HEK293T (cell line): Measurements from ENCODE around the gene PRDM11.

Experiments used
- CTCF ChIA-PET: fragments of 350-600 bp; formaldehyde crosslinking; extraction: SDS; loops from one replicate; lab custom pipeline; 2021; ENCODE audit warnings: antibody characterized with exemption, inconsistent platforms; lab: Yijun Ruan, JAX
- POLR2A ChIA-PET: fragments of 350-600 bp; formaldehyde crosslinking; extraction: SDS; loops from one replicate; lab custom pipeline; 2020; ENCODE audit warnings: antibody characterized with exemption, inconsistent platforms; lab: Yijun Ruan, JAX
- DNase-seq: peaks from one replicate; pipeline ENCODE4 v3.0.0; 2012; ENCODE audit warnings: mixed read lengths; ENCODE audit errors: extremely low spot score
- ARNT ChIP-seq: fragments of 450-650 bp; IDR thresholded peaks from 2 replicates; pipeline ENCODE4 v1.6.1; 2017; ENCODE audit warnings: mild to moderate bottlenecking
- BHLHE40 ChIP-seq: fragments of 450-650 bp; IDR thresholded peaks from 2 replicates; pipeline ENCODE4 v1.6.1; 2016; ENCODE audit warnings: mild to moderate bottlenecking, moderate library complexity, borderline replicate concordance
- CTBP1 ChIP-seq: fragments of 450-650 bp; IDR thresholded peaks from 2 replicates; pipeline ENCODE4 v1.6.1; 2016; ENCODE audit warnings: borderline replicate concordance
- ELF4 ChIP-seq: fragments of 450-650 bp; IDR thresholded peaks from 2 replicates; pipeline ENCODE4 v1.6.1; 2017; ENCODE audit warnings: antibody characterized with exemption
- FOXA1 ChIP-seq: fragments of 450-650 bp; IDR thresholded peaks from 2 replicates; pipeline ENCODE4 v1.6.1; 2016; ENCODE audit warnings: mild to moderate bottlenecking
- FOXK2 ChIP-seq: fragments of 450-650 bp; IDR thresholded peaks from 2 replicates; pipeline ENCODE4 v1.6.1; 2016; ENCODE audit warnings: mild to moderate bottlenecking
- FOXM1 ChIP-seq: fragments of 450-650 bp; IDR thresholded peaks from 2 replicates; pipeline ENCODE4 v1.6.1; 2017; ENCODE audit warnings: mild to moderate bottlenecking, borderline replicate concordance
- HDGF ChIP-seq: fragments of 450-650 bp; IDR thresholded peaks from 2 replicates; pipeline ENCODE4 v1.6.1; 2017; ENCODE audit warnings: antibody characterized with exemption, borderline replicate concordance
- L3MBTL2 ChIP-seq: fragments of 450-650 bp; conservative IDR thresholded peaks from 2 replicates; pipeline ENCODE4 v1.6.1; 2016; ENCODE audit warnings: mild to moderate bottlenecking
- LEF1 ChIP-seq: fragments of 450-650 bp; IDR thresholded peaks from 2 replicates; pipeline ENCODE4 v1.6.1; 2017; ENCODE audit warnings: mild to moderate bottlenecking, borderline replicate concordance
- NFRKB ChIP-seq: fragments of 450-650 bp; IDR thresholded peaks from 2 replicates; pipeline ENCODE4 v1.6.1; 2016; ENCODE audit warnings: mild to moderate bottlenecking, moderate library complexity
- PKNOX1 ChIP-seq: fragments of 450-650 bp; IDR thresholded peaks from 2 replicates; pipeline ENCODE4 v1.6.1; 2016
- SP1 ChIP-seq: fragments of 450-650 bp; IDR thresholded peaks from 2 replicates; pipeline ENCODE4 v1.6.1; 2017
- SUZ12 ChIP-seq: fragments of 450-650 bp; IDR thresholded peaks from 2 replicates; pipeline ENCODE4 v1.6.1; 2016; ENCODE audit warnings: mild to moderate bottlenecking
- TARDBP ChIP-seq: fragments of 450-650 bp; IDR thresholded peaks from 2 replicates; pipeline ENCODE4 v1.6.1; 2016
- ZNF384 ChIP-seq: fragments of 450-650 bp; IDR thresholded peaks from 2 replicates; pipeline ENCODE4 v1.6.1; 2016

PRDM11 gene

DNA sequence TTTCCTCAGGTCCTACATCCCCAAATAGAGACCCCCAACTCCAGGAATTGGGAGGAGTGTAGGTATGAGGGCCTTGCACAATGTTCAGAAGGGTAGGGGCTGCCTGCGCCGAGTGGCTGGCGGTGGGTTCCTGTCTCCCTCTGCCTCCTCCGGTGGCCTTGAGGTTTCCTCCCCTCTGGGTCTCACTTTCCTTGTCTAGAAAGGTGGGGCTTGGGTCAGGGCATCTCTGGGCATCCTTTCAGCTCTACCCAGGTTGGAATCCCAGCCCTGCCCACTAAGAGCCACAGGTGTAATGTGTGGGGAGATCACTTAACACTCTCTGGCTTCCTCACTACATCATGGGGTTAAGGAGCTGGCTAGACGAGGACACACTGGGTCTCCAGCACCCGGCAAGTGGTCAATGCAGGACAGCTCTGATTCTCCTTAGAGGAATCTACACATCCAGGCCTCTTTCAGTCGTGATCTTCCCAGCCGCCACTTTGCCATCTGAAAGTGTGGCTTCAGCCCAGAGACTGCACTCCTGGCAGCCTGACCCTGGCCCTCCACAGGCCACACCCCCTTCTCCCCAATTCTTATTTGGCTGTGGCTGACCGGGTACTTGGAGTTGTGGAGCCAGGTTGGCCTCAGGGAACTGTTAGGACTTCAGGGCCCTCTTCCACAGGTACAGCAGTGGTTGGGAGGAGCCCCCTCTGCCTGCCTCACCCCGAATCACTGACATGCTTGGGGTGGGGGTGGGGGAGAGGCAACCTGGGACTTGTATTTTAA is 22.1 kb downstream of the PRDM11 start:
- TF ChIP-seq ELF4: no peak
- no peak for TF ChIP-seq PKNOX1
- CTCF ChIA-PET: interaction anchor here (0.6 kb wide), 1 partner anchor 16 kb away, joined by 3 read pairs; no protein-coding TSS in a partner anchor
- POLR2A ChIA-PET: no interaction called here
- DNase-seq: no peak

GRCh38 chr11:45169310-45170072 is 23.1 kb downstream of the PRDM11 start:
- TF ChIP-seq SP1: no peak
- no peak for TF ChIP-seq ZNF384
- TF ChIP-seq L3MBTL2: no peak
- no peak for TF ChIP-seq HDGF
- no peak for TF ChIP-seq CTBP1
- TF ChIP-seq FOXM1: no peak
- no peak for TF ChIP-seq PKNOX1
- no peak for TF ChIP-seq TARDBP
- TF ChIP-seq ARNT: no peak
- TF ChIP-seq ELF4: no peak
- no peak for TF ChIP-seq FOXA1
- no peak for TF ChIP-seq FOXK2
- TF ChIP-seq SUZ12: no peak
- TF ChIP-seq LEF1: no peak
- ChIA-PET POLR2A (interaction anchor here (1.2 kb wide), 1 partner anchor 11 kb away, joined by 5 read pairs; no protein-coding TSS in a partner anchor), CTCF (no interaction called here)
- DNase-seq: no peak

DNA sequence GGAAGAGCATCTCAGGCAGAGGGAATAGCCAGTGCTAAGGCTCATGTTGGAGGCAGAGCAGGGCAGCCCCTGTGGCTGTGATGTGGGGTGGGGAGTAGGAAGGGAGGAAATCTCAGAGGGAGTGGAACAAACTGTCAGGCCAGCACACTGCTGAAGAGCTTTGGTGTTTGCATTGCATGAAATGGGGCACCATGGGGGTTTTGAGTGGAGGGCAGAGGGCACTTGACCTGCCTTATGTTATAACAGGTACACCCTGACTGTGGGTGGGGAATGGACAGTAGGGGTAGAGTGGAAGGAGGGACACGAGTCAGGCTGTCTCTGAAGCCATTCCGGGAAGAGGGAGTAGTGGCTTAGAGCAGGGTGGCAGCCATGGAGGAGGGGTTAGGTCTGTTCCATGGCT is 24.0 kb downstream of the PRDM11 start:
- CTCF ChIA-PET: no interaction called here
- POLR2A ChIA-PET: no interaction called here
- no peak for TF ChIP-seq CTBP1
- no peak for TF ChIP-seq ELF4
- no peak for TF ChIP-seq NFRKB
- no peak for TF ChIP-seq LEF1
- no peak for TF ChIP-seq FOXA1
- no peak for TF ChIP-seq BHLHE40
- TF ChIP-seq SUZ12: no peak
- TF ChIP-seq L3MBTL2: no peak
- no peak for TF ChIP-seq FOXK2
- no peak for TF ChIP-seq FOXM1
- no peak for TF ChIP-seq ZNF384
- no peak for TF ChIP-seq SP1
- TF ChIP-seq TARDBP: no peak
- no peak for DNase-seq

DNA sequence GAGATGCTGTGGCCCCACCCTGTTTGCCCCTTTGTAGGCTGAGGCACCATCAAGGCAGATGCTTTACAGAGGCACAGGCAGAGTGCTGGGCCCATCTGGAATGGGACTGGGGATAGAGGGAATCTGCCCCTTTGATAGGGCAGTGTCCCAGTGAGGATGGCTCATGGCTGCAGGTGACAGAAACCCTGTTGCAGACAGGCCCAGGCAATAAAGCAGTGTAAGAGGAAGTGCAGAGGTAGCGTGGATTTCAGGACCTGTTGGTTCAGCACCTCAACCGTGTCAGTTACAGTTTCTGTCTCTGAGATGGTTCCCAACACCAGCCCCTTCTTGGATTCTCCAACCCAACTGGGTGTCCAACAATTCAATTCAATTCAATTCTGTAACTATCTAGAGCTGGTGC is 25.1 kb downstream of the PRDM11 start:
- no peak for DNase-seq
- ChIA-PET POLR2A (no interaction called here), CTCF (interaction anchor here (1.2 kb wide), 1 partner anchor 11 kb away, joined by 3 read pairs; no protein-coding TSS in a partner anchor)
- TF ChIP-seq CTBP1 (no peak), ARNT (no peak), ELF4 (no peak), HDGF (no peak), FOXM1 (no peak), L3MBTL2 (no peak), NFRKB (no peak), TARDBP (no peak), FOXK2 (no peak), FOXA1 (no peak), PKNOX1 (no peak), SUZ12 (no peak), SP1 (no peak), ZNF384 (no peak), BHLHE40 (no peak), LEF1 (no peak)

DNA sequence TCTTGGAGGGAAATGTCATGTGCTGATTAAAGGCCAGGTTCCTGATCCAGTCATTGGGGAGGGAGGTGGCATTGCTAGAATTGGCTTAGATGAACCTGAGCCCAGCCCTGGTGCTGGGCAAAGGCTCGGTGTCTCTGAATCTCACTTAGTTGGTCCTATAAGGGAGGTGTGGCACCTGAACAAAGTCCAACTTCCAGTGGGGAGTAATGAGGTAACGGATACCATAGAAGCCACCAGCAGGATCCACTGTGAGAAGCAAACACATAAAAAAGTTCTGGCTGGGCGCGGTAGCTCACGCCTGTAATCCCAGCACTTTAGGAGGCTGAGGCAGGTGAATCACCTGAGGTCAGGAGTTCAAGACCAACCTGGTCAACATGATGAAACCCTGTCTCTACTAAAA is 26.6 kb downstream of the PRDM11 start:
- POLR2A ChIA-PET: no interaction called here
- no peak for DNase-seq
- no peak for TF ChIP-seq HDGF
- TF ChIP-seq SUZ12: no peak
- TF ChIP-seq FOXA1: no peak
- TF ChIP-seq TARDBP: no peak
- no peak for TF ChIP-seq LEF1
- TF ChIP-seq L3MBTL2: no peak
- no peak for TF ChIP-seq FOXK2
- TF ChIP-seq NFRKB: no peak
- TF ChIP-seq CTBP1: no peak
- no peak for TF ChIP-seq PKNOX1
- TF ChIP-seq ZNF384: no peak
- no peak for TF ChIP-seq BHLHE40
- no peak for TF ChIP-seq ELF4
- TF ChIP-seq ARNT: no peak
- no peak for TF ChIP-seq FOXM1
- CTCF ChIA-PET: interaction anchor here (0.6 kb wide), 1 partner anchor 165 kb away, joined by 3 read pairs; no protein-coding TSS in a partner anchor
